GM19395 (cell line): Measurements from ENCODE around the gene CSNK2A1.
"Not testable (repeated sequence)": the region's sequence is repeated elsewhere in the genome, so short reads cannot be mapped to it uniquely, and the experiment has no call there.

Experiments
- ATAC-seq: cut with Tn5 transposase; IDR thresholded peaks from one replicate; pipeline ENCODE4 v1.9.1; 2021; ENCODE audit warnings: mild to moderate bottlenecking, moderate library complexity; ENCODE audit not compliant: unreplicated experiment

CSNK2A1 gene

DNA sequence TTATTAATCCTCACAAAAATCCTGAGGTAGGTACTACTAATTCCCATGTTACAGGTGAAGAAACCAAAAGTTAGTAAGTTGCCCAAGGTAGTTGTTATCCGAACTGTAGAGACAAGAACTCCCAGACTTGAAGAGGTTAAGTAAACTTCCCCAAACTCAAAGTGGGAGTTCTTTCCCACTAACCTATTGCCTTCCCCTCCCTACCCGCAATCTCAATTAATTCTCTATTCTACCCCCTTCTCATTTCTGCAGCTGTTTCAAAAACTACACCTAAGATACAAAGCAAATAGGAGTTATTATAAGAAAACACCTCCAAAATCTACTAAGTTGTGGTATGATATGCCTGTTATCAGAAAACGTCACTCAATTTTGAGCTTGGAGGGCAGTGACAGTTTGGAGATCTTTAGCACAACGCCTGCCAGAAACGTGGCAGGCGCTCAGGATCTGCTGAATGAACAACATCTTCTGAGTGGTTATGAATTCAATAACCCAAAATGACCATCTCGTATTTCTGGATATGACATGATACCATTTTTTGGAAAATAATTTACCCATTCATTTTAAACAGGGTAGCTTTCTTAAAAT lies 7.1 kb downstream of the CSNK2A1 start:
- no peak for ATAC-seq

GRCh38 chr20:535958-536357 lies 7.6 kb downstream of the CSNK2A1 start:
- ATAC-seq: no peak

- ATAC-seq: no peak
Observed at GRCh38 chr20:533526-533925, 10.1 kb downstream of the CSNK2A1 start.

DNA sequence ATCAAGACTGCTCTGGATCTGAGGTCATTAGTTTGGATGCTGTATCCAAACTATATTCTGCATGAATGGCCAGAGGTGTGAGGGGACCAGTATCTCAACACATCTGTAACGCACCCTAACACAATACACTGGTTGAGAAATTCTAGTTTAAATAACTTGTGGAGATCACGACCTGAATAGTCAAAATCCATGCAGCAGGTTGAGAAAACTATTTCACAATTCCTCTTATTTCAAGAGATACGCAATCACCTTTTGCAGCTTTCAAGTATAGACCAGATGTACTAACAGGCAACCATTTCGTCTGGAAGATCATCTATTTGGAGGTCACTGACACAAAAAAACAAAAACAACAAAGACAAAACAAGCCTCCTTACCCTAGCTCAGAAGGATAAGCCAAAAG lies 11.1 kb downstream of the CSNK2A1 start:
- ATAC-seq: no peak

- no peak for ATAC-seq
Observed at GRCh38 chr20:531608-532007, 12.0 kb downstream of the CSNK2A1 start.

- no peak for ATAC-seq
Observed at GRCh38 chr20:530321-530720, 13.3 kb downstream of the CSNK2A1 start.

DNA sequence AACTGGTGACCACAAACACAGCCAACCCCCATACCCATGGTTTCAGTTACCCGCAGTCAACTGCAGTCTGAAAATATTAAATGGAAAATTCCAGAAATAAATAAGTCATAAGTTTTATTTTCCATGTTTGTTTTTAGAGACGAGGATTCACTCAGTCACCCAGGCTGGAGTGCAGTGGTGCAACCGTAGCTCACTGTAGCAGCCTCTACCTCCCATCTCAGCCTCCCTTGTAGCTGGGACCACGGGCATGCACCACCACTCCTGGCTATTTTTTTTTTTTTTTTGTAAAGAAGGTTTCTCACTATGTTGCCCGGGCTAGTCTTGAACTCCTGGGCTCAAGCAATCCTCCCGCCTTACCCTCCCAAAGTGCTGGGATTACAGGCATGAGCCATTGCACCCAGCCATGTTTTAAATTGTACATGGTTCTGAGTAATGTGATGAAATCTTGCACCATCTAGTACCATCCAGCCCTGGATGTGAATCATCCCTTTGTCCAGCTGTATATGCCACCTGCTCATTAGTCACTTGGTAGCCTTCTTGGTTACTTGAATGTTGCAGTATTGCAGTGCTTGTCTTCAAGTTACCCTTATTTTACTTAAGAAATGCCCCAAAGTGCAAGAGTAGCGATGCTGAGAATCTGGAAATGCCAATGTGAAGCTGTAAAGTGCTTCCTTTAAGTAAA lies 14.5 kb downstream of the CSNK2A1 start:
- ATAC-seq: no peak

DNA sequence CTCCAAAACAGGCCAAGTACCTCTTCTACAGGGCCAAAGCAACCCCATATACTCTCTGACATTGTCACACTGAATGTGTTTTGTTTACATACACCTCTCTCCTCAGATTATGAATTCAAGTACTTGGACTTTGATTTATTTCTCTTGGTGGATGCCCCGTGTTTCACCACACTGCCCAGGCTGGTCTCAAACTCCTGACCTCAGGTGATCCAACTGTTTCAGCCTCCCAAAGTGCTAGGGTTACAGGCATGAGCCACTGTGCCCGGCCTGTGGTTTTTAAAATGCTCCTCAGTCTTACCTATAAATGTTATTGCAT lies 16.1 kb downstream of the CSNK2A1 start:
- no peak for ATAC-seq

- ATAC-seq: no peak
Observed at GRCh38 chr20:521860-522259, 21.7 kb downstream of the CSNK2A1 start.

DNA sequence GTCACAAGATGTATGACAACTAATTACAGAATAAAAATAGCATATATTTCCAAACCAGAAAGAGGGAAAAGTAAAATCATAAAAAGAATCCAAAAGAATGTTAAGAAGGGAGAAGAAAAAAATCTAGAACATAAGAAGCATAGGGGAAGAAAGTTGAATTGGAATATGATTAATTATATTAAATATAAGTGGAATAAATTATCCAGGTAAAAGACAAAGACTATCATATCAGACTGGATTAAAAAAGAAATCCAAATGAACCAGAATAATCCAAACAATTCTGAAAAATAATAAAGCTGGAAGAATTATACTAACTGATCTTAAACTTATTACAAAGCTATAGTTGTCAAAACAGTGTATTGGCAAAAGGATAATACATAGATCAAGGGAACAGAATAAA lies 23.6 kb downstream of the CSNK2A1 start:
- no peak for ATAC-seq

DNA sequence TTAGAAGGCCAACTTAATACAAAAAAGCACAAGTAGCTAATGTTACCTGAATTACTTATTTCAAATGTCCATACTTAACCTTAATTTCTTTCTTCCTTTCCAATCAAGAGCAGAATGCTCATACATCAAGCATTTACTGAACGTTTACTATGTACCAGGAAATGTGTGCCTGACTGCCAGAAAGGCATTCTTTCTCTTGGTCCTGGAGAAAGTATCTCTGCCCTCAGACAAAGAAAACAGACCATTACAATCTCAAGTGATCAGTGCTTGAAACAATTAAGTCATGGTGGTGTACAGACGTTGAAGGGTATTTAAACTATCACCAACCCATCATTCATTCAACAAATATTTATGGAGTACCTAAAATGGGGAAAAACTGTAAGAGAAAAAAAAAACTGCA lies 26.4 kb downstream of the CSNK2A1 start:
- no peak for ATAC-seq

DNA sequence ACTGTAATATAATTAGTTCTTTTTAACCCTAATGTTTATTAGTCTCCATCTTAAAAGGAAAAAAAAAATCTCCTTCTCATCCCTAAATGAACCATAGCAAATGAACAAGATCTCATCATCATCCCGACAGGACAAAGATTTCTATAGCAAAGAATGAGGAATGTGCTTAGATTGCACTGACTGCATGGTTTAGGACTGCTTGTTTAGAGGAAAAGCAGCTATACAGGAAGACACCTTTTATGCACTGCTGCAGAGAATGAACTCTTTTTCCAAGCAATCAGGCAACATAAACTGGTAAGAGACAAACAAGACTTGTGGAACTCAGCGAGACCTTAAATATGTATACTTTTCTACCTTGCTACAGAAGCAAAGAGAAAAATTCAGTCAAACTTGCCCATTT lies 26.8 kb downstream of the CSNK2A1 start:
- no peak for ATAC-seq

GRCh38 chr20:515696-516095 lies 27.9 kb downstream of the CSNK2A1 start:
- ATAC-seq: no peak

DNA sequence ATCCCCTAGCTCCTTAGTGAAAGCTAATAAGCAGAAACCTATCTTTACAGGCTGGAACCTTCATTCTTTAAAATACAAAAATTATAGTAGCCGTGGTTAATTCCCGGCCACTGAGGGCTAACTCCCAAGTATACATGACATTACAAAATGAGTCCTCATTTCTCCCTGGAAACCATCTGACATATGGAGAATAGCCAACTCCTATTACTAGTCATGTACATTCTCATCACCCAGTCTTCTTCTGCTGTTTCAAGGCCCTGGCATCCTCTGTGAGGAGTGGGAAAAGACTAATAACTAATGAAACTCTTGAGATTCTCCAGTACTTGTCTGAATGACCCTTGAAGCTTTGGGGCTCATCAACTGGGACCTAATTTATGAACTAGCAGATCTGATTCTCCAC lies 30.2 kb downstream of the CSNK2A1 start:
- no peak for ATAC-seq

DNA sequence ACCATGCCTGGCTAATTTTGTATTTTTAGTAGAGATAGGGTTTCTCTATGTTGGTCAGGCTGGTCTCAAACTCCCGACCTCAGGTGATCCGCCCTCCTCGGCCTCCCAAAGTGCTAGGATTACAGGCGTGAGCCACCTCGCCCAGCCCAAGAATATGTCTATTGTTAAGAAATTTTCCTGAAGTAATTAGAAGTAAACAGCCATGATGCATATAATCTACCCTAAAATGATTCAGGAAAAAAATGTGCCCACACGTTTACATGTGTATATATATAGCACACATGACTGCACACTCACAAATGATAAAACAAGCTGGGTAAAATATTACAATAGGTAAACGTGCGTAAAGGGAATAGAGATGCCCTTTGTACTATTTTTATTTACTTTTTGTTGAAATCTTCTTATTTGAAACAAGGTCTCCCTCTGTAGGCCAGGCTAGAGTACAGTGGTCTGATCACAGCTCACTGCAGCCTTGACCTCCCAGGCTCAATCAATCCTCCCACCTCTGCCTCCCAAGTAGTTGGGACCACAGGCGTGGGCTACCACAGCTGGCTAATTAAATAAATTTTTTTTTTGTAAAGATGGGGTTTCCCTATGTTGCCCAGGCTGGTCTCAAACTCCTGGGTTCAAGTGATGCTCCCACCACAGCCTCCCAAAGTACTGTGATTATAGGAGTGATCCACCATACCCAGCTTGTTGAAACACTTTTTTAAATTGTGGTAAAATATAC lies 33.1 kb downstream of the CSNK2A1 start:
- ATAC-seq: not testable (repeated sequence)

GRCh38 chr20:508364-508787 lies 35.2 kb downstream of the CSNK2A1 start:
- ATAC-seq: not testable (repeated sequence)

GRCh38 chr20:507761-508332 lies 35.7 kb downstream of the CSNK2A1 start:
- no peak for ATAC-seq

DNA sequence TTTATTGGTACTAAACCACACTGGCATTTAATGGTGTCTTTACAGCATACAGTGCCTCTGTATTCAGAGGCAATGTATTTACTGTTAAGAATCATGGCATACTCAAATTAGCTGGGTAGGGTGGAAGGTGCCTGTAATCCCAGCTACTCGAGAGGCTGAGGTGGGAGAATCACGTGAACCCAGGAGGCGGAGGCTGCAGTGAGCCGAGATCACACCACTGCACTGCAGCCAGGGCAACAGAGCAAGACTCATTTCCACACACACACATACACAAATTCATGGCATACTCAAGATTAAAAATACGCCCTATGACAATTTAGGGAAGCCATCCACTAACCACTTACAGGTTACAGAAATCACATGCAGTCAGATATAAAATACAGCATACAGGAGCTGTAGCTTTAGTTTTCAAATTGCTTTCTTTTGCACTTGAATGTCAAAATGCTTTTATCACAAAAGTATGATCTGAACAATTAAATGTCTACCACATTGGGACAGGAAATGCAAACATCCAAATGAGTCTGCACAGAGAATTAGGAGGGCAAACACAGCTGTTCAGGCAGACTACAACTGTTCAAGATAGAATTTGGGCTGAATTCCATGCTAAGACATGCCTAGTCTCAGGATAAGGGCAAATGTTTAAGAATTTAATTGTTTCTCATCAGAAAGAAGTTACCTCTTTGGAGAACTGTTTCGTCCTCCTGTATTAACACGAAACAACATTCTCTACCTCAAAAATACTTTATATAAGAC lies 36.4 kb downstream of the CSNK2A1 start:
- ATAC-seq: no peak

DNA sequence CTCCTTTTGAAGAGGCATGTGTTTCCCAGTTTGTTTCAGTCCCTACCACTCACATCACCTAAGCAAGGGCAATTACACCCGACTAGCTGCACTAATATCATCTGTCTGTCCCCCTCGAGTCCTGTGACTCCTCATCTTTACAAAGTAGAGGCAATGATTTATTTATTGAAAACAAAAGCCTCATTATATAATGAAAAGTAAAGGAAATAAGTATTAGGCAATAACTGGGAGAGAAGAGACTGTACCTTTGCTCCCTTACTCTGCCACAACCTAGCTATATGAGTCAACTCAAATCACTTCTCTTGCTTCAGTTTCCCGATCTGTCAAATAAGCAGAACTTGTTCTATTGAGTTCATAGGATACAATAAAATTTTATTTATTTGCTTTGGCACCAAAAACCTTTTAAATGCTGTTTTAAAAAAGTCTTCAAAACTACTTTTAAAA lies 38.9 kb downstream of the CSNK2A1 start:
- no peak for ATAC-seq

DNA sequence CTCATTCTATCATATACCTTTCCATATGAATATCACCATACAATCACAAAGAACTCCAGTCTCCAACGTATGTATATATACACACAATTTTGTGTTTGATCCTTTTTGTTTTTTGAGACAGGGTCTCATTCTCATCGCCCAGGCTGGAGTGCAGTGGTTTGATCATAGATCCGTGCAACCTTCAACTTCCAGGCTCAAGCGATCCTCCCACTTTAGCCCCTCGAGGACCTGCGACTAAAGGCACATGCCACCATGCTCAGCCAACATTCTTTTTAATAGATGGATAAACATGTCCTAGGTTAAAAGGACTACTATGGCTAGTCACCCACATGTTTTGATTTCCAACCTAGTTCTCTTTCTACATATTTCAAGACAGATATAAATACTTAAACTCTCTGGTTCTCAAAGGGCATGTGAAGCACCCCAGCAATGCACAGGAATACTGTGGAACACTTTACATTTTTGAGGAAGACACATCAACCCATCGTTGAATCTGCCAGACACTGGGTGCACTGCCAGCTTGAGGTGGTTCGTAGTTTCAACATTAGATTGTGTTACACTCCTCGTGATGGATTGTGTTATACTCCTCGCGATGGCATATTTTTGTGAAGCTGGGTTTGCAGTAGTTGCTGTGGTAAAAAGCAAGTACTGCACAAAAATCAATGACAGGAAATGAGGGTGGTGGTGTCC lies 40.4 kb downstream of the CSNK2A1 start:
- ATAC-seq: no peak

- ATAC-seq: no peak
Observed at GRCh38 chr20:497979-498378, 45.6 kb downstream of the CSNK2A1 start.
